ENCODE measurements around the gene NCK2.

The NCK2 gene

DNA sequence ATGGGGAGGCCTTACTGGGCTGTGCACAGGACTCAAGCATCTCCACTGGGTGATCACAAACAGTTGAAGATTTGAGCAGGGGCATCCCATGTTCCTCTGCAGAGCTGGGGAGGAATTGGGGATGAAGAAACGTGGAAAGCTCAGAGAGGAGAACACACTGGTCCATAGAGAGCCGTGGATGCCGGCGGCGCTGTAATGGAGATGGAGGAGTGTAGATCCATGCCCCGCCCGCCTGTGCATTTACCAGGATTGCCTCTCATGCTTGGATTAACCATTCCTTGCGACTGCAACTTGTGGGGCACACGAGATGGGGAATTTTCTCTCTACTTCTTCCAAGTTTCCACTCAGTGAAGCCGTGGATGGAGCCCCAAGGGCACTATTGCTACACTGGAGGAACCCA is 115.9 kb downstream of the NCK2 start:
- Histone ChIP-seq H2AFZ (no peak overlapping the region), H3K9me3 (ENCODE audit: control insufficient read depth, low read length) (no peaks in the 10 kb centered on the region), H3K4me1 (no peaks in the 10 kb centered on the region), H3K27me3 (ENCODE audit: control insufficient read depth, insufficient read depth, low read length) (no peaks in the 10 kb centered on the region), H3K36me3 (ENCODE audit: control insufficient read depth, insufficient read depth, low read length) (no peaks in the 10 kb centered on the region), H3K9ac (no peak overlapping the region), H3K4me2 (ENCODE audit: low read length) (no peak overlapping the region), H3K27ac (no peak overlapping the region), H3K4me3 (ENCODE audit: low read depth, low read length) (no peak overlapping the region), H3K79me2 (peaks cover 12% of the 10 kb centered on the region)
- TF ChIP-seq, protein P1, sequence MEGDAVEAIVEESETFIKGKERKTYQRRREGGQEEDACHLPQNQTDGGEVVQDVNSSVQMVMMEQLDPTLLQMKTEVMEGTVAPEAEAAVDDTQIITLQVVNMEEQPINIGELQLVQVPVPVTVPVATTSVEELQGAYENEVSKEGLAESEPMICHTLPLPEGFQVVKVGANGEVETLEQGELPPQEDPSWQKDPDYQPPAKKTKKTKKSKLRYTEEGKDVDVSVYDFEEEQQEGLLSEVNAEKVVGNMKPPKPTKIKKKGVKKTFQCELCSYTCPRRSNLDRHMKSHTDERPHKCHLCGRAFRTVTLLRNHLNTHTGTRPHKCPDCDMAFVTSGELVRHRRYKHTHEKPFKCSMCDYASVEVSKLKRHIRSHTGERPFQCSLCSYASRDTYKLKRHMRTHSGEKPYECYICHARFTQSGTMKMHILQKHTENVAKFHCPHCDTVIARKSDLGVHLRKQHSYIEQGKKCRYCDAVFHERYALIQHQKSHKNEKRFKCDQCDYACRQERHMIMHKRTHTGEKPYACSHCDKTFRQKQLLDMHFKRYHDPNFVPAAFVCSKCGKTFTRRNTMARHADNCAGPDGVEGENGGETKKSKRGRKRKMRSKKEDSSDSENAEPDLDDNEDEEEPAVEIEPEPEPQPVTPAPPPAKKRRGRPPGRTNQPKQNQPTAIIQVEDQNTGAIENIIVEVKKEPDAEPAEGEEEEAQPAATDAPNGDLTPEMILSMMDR (IDR thresholded peaks at IDR 0.05) = no peak

DNA sequence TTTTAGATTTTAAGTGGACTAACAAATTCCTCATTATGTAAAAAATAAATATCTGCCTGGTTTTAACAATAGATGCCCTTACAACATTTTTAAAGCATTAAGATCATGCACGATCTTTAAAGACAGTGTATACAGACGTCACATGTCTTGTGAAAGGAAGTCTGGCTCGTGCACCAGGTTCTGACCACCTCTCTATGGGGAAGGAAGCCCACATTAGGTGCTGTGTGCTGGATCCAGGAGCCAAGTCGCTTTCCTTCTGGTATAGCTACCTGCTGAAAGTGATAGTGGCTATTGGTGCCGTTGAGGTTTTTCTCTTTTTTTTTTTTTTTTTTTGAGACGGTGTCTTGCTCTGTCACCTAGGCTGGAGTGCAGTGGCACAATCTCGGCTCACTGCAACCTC is 116.5 kb downstream of the NCK2 start:
- Histone ChIP-seq H3K4me2 (ENCODE audit: low read length) (no peak overlapping the region), H2AFZ (no peak overlapping the region), H3K27ac (no peak overlapping the region), H3K4me1 (no peaks in the 10 kb centered on the region), H3K9ac (no peak overlapping the region), H3K36me3 (ENCODE audit: control insufficient read depth, insufficient read depth, low read length) (no peaks in the 10 kb centered on the region), H3K27me3 (ENCODE audit: control insufficient read depth, insufficient read depth, low read length) (no peaks in the 10 kb centered on the region), H3K79me2 (peaks cover 12% of the 10 kb centered on the region), H3K4me3 (ENCODE audit: low read depth, low read length) (no peak overlapping the region), H3K9me3 (ENCODE audit: control insufficient read depth, low read length) (no peaks in the 10 kb centered on the region)
- TF ChIP-seq, protein P1 (IDR thresholded peaks at IDR 0.05) = no peak

DNA sequence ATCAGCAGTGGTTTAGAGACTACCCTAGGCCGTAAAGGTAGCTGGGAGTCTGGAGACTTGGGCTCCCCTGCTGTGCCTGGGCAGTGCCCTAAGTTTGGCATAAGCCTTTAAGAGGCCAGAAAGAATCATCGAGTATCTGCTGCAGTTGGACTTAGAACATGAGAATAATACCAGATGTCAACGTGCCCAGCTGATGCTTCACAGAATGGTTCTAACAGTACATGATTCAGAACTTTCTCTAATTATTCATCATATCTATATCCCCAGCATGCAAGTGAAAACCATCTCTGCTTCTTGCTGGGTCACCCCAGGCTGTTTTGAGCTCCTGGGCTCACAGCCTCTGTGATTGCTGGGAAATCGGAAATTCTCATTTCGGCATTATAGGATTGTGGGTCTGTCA is 118.1 kb downstream of the NCK2 start:
- H3K36me3 ChIP-seq (ENCODE audit: control insufficient read depth, insufficient read depth, low read length) = no peaks in the 10 kb centered on the region
- peaks cover 12% of the 10 kb centered on the region for H3K79me2 ChIP-seq
- H3K27me3 ChIP-seq (ENCODE audit: control insufficient read depth, insufficient read depth, low read length) = no peaks in the 10 kb centered on the region
- H3K9me3 ChIP-seq (ENCODE audit: control insufficient read depth, low read length) = no peaks in the 10 kb centered on the region
- H2AFZ ChIP-seq = no peak overlapping the region
- H3K4me3 ChIP-seq (ENCODE audit: low read depth, low read length) = no peak overlapping the region
- no peak overlapping the region for H3K27ac ChIP-seq
- TF ChIP-seq, protein P1 (IDR thresholded peaks at IDR 0.05) = no peak
- H3K9ac ChIP-seq = no peak overlapping the region
- peaks cover 3% of the 10 kb centered on the region for H3K4me1 ChIP-seq
- no peak overlapping the region for H3K4me2 ChIP-seq (ENCODE audit: low read length)

DNA sequence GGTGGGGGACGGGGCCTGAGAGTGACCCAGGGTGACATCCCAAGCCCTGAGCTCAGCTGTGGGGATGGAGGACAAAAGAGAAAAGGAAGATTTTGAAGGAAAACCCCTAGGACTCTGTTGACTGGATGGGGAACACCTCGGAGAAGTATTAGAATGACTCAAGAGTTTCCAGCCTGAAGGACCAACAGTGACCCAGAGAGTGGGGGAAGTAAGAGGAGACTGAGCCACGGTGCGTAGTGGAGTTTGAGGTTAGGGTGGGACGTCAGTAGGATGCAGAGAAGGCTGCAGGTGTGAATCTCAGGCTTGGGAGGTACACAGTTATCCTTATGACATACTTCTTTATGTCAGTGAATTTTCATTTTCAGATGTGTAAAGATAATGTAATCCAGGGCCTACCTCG is 119.5 kb downstream of the NCK2 start:
- Histone ChIP-seq H3K4me2 (ENCODE audit: low read length) (no peak overlapping the region), H3K9me3 (ENCODE audit: control insufficient read depth, low read length) (no peaks in the 10 kb centered on the region), H3K4me1 (peaks cover 3% of the 10 kb centered on the region), H3K27ac (no peak overlapping the region), H3K79me2 (peaks cover 14% of the 10 kb centered on the region), H3K4me3 (ENCODE audit: low read depth, low read length) (no peak overlapping the region), H3K27me3 (ENCODE audit: control insufficient read depth, insufficient read depth, low read length) (no peaks in the 10 kb centered on the region), H2AFZ (no peak overlapping the region), H3K9ac (no peak overlapping the region), H3K36me3 (ENCODE audit: control insufficient read depth, insufficient read depth, low read length) (no peaks in the 10 kb centered on the region)
- TF ChIP-seq, protein P1 (IDR thresholded peaks at IDR 0.05) = no peak

DNA sequence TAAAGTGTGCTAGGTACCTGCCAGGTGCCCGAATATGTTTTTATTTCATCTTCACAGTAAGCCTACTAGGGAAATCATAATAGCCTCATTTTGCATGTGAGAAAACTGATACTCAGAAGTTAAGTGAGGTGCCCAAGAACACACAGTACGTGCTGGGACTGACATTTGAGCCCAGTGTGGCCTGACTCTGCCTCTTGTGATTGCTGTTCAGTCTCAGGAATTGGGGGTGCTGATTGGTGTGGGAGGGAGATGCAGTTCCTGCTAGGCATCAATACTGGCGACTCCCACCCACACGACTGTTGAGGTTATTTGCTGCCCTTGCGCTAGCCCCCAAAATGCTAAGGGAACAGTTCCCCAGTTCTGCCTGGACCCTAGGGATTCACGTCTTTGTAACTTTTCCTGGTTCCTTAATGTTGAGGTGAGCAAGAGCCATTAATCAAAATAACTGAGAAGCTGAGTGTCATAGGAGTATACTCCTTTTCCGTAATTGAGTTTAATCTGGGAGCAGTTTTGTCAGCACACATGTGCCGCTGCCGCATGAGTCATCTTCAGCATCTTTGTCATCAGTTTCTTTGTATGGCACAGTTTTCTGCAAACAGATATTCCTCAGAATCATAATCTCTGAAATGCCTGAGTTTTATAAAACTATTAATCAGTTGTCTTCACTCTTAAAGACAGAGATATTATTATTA is 120.7 kb downstream of the NCK2 start:
- no peak overlapping the region for H3K27ac ChIP-seq
- H2AFZ ChIP-seq = no peak overlapping the region
- no peaks in the 10 kb centered on the region for H3K9me3 ChIP-seq (ENCODE audit: control insufficient read depth, low read length)
- TF ChIP-seq, protein P1 (IDR thresholded peaks at IDR 0.05) = no peak
- H3K27me3 ChIP-seq (ENCODE audit: control insufficient read depth, insufficient read depth, low read length) = no peaks in the 10 kb centered on the region
- peaks cover 3% of the 10 kb centered on the region for H3K4me1 ChIP-seq
- H3K4me2 ChIP-seq (ENCODE audit: low read length) = no peak overlapping the region
- no peak overlapping the region for H3K4me3 ChIP-seq (ENCODE audit: low read depth, low read length)
- no peaks in the 10 kb centered on the region for H3K36me3 ChIP-seq (ENCODE audit: control insufficient read depth, insufficient read depth, low read length)
- H3K79me2 ChIP-seq = peaks cover 11% of the 10 kb centered on the region
- H3K9ac ChIP-seq = no peak overlapping the region
